ENCODE measurements around the gene B4GALNT1.
"Not testable (repeated sequence)": the region's sequence is repeated elsewhere in the genome, so short reads cannot be mapped to it uniquely, and the experiment has no call there.

The B4GALNT1 gene

GRCh38 chr12:57632958-57633840 is at the start of gene B4GALNT1:
Gene B4GALNT1 (minus strand): TSS chr12:57633201. CDS start chr12:57632132, 1,069 bp downstream.
- DNase-seq (ENCODE audit: low read depth in 1 of 2, low spot score in 1 of 2) = peak in 1 of 2 donors; percentile 39

DNA sequence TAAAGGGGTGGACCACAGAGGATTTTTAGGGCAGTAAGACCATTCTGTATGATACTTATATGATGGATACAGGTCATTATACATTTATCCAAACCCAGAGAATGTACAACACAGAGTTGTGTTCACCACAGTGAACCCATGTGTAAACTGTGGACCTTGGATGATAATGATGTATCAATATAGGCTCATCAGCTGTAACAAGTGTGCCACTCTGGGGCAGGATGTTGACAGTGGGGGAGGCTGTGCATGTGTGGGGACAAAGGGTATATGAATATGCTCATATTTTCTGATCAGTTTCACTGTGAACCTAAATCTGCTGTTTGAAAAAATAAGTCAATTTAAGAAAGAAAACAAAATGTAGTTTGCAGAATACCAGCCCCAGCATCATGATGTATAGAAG is 46.7 kb upstream of the B4GALNT1 start:
- no peak for DNase-seq (ENCODE audit: low read depth in 1 of 2, low spot score in 1 of 2)

- DNase-seq (ENCODE audit: low read depth in 1 of 2, low spot score in 1 of 2) = not testable (repeated sequence)
Observed at GRCh38 chr12:57677947-57678346, 44.9 kb upstream of the B4GALNT1 start.

- DNase-seq (ENCODE audit: low read depth in 1 of 2, low spot score in 1 of 2) = no peak
Observed at GRCh38 chr12:57674691-57675090, 41.7 kb upstream of the B4GALNT1 start.

- no peak for DNase-seq (ENCODE audit: low read depth in 1 of 2, low spot score in 1 of 2)
Observed at GRCh38 chr12:57672801-57673200, 39.8 kb upstream of the B4GALNT1 start.

DNA sequence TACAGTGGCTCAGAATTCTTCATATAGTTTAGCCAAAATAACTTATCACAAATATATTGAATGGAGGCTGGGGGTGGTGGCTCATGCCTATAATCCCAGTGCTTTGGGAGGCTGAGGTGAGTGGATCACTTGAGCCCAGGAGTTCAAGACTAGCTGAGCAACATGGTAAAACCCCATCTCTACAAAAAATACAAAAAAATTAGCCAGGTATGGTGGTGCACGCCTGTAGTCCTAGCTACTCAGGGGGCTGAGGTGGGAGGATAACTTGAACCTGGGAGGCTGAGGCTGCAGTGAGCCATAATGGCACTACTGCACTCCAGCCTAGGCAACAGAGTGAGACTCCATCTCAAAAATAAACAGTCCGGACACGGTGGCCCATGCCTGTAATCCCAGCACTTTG is 38.8 kb upstream of the B4GALNT1 start:
- DNase-seq (ENCODE audit: low read depth in 1 of 2, low spot score in 1 of 2) = not testable (repeated sequence)

DNA sequence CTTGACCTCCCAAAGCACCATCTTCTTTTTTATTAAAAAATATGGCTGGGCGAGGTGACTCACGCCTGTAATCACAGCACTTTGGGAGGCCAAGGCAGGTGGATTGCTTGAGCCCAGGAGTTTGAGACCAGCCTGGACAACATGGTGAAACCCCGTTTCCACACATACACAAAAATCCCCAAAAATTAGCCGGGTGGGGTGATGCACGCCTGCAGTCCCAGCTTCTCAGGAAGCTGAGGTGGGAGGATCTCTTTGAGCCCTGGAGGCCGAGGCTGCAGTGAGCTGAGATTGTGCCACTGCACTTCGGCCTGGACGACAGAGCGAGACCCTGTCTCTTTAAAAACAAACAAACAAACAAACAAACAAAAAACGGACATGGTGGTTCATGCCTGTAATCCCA is 36.7 kb upstream of the B4GALNT1 start:
- not testable (repeated sequence) for DNase-seq (ENCODE audit: low read depth in 1 of 2, low spot score in 1 of 2)

DNA sequence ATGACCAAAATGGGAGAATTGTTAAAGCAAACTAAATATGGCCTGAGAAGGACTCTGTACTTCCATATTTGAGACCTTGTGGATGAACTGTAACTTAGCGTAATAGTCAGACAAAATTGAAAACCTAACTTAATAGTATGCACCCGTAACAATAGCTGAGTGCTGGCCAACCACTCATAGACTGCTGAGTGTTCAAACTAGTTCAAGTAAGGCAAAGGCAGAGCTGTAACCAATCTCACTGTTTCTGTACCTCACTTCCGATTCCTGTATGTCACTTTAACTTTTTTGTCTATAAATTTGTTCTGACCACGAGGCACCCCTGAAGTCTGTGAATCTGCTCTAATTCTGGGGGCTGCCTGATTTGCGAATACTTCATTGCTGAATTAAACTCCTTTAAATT is 33.9 kb upstream of the B4GALNT1 start:
- no peak for DNase-seq (ENCODE audit: low read depth in 1 of 2, low spot score in 1 of 2)

DNA sequence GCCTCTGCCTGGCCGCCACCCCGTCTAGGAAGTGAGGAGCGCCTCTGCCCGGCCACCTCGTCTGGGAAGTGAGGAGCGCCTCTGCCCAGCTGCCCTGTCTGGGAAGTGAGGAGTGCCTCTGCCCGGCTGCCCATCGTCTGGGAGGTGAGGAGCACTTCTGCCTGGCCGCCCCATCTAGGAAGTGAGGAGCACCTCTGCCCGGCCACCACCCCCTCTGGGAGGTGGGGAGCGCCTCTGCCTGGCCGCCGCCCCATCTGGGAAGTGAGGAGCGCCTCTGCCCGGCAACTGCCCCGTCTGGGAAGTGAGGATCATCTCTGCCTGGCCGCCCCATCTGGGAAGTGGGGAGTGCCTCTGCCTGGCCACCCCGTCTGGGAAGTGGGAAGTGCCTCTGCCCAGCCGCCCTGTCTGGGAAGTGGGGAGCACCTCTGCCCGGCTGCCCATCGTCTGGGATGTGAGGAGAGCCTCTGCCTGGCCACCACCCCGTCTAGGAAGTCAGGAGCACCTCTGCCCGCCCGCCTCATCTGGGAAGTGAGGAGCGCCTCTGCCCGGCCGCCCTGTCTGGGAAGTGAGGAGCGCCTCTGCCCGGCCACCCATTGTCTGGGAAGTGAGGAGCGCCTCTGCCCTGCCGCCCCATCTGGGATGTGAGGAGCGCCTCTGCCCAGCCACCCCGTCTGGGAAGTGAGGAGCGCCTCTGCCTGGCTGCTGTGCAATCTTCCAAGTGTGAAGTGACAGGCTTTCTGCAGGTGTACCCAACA is 32.2 kb upstream of the B4GALNT1 start:
- not testable (repeated sequence) for DNase-seq (ENCODE audit: low read depth in 1 of 2, low spot score in 1 of 2)

DNA sequence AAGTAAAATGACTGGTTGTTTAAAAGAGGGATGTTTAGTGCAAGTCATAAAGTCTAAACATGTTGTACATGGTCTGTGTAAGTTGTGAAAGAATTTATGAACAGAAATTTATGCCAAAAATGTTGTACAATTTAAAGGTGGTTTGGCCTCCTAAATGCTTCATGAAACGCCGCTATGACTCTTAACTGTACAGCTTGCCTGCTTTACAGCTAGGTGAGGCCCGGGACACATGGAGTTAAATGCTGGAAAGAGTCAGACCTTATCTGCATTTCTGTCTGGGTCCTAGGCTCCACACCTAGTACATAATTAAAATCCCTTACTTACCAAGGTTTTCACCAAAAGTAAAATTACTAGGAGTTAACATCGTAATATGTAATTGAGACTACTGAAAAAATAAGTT is 28.4 kb upstream of the B4GALNT1 start:
- DNase-seq (ENCODE audit: low read depth in 1 of 2, low spot score in 1 of 2) = no peak

DNA sequence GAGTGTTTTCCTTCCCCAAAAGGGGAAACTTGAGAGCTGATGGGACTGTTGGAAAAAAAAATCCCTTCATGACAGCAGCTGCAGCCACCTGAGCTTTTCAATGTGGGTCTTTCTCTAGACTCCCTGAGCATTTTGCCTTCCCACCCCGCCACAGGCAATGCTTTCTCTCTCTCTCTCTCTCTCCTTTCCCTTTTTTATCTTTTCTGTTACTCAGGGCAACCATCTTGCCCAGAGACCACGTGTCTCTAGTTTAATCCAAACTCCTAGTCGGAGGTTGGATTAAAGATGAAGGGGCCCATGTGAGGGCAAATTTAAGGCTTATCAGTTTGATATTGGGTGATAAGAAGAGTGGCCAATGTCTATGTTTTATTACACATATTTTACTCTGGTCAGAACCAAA is 25.9 kb upstream of the B4GALNT1 start:
- DNase-seq (ENCODE audit: low read depth in 1 of 2, low spot score in 1 of 2) = no peak

DNA sequence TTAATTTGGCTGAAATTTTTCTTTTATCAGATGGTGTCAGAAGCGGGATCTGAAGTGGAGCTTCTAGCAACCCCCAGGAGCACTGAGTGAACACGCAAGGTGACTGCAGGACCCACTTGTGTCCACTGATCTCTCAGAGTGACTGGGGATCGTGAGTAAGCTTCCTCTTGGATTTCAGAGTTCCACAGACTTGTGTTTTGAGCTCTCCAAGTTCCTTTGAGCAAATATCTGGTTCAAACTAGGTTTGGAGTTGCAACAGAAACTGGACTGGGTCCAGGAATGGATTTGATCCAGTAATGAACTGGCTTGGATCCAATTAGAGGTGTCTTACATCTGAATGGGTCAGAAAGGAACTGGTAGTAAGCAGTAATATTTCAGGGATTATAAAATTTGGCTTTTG is 24.7 kb upstream of the B4GALNT1 start:
- DNase-seq (ENCODE audit: low read depth in 1 of 2, low spot score in 1 of 2) = no peak

- DNase-seq (ENCODE audit: low read depth in 1 of 2, low spot score in 1 of 2) = not testable (repeated sequence)
Observed at GRCh38 chr12:57656408-57656807, 23.4 kb upstream of the B4GALNT1 start.

- no peak for DNase-seq (ENCODE audit: low read depth in 1 of 2, low spot score in 1 of 2)
Observed at GRCh38 chr12:57655541-57656240, 22.7 kb upstream of the B4GALNT1 start.

DNA sequence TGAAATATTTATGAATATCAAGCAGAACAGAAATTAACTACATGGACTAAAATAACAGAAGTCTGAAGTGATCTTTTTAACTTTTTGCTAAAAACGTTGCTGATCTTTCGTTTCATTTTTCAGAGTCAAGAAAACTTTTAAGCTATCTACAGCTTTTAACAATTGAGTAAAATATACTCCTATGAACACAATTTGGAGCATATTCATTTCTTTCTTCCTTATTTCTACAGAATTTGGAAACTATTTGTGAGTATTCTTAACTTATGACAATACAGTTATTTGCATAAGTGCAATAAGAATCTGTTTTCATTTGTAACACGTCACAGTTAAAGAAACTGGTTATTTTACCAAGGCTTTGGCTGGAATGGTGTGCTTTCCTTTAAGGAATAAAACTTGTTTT is 21.0 kb upstream of the B4GALNT1 start:
- no peak for DNase-seq (ENCODE audit: low read depth in 1 of 2, low spot score in 1 of 2)

GRCh38 chr12:57646659-57647049 is 13.7 kb upstream of the B4GALNT1 start:
- not testable (repeated sequence) for DNase-seq (ENCODE audit: low read depth in 1 of 2, low spot score in 1 of 2)

DNA sequence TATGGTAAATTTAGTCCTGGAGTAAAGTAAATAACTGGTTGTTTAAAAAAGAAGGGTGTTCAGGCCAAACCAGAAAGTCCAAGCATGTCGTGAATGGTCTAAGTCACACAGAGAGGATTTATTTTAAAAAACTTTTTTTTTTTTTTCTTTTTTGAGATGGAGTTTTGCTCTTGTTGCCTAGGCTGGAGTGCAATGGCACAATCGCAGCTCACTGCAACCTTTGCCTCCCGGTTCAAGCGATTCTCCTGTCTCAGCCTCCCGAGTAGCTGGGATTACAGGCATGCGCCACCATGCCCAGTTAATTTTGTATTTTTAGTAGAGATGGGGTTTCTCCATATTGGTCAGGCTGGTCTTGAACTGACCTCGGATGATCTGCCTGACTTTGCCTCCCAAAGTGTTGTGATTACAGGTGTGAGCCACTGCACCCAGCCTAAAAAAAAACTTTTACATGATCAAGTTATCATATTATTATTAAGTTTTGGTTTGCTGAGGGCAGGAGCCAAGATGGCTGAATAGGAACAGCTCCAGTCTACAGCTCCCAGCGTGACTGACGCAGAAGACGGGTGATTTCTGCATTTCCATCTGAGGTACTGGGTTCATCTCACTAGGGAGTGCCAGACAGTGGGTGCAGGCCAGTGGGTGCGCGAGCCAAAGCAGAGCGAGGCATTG is 13.1 kb upstream of the B4GALNT1 start:
- not testable (repeated sequence) for DNase-seq (ENCODE audit: low read depth in 1 of 2, low spot score in 1 of 2)

DNA sequence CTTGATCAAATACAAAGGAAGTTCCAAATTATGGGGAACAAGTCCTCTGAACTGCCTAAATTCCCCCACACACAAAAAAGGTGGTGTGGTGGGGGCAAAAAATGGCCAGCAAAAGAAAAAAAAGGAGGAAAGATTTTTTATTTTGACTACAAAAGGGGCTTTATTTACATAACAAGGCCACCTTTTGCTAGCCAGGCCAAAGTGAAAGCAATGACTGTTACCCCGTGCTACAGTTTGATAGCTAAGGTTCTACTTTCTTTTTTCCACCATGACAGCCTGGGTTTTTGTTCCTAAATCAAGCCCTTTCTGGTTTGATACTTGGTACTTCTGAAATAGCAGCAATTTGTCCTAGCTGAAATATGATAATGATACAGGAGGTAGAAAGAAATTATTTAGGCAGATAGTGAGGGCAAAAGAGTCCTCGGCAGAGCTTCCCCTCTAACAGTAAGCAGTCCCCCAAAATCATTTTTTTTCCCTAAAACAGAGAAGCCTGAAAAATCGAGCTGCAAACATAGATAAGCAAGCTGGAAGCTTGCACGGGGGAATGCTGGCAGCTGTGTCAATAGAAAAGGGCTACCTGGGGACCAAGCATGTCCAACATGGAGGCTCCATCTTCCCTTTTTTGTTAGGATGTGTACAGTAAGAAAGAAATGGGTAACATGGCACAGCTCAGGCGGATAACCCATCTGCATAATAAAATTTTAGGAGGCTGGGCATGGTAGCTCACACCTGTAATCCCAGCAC is 8.9 kb upstream of the B4GALNT1 start:
- DNase-seq (ENCODE audit: low read depth in 1 of 2, low spot score in 1 of 2) = no peak

DNA sequence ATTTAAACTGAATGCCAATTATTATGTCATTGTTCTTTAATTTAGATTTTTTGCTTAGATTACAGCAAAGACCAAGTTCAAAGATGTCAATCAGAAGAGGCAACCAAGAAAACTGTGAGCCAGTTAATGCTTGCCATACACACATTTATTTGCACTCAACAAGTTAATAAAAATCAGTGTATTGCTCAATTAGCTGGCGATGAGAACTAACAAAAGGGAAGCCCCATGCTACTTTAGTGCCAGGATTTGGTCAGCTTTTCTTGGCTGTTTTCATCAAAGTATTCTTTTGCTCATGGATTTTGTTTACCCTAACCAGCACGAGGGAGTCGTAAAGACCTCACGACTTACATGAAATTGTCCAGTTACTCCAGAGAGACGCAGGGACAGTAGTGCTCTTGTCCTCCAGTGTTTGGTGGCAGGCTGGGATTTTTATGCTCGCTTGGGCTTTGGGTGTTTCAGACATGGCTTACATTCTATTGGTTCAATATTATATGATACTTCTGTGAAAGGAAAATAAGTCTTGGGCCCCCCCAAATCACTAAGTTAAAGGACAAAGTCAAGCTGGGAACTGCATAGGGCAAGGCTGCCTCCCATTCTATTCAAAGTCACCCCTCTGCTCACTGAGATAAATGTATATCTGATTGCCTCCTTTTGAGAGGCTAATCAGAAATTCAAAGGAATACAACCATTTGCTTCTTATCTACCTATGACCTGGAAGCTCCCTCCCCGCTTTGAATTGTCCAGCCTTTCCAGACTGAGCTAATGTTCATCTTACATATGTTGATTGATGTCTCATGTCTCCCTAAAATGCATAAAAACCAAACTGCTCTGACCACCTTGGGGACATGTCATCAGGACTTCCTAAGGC is 7.4 kb upstream of the B4GALNT1 start:
- DNase-seq (ENCODE audit: low read depth in 1 of 2, low spot score in 1 of 2) = no peak
